ENCODE data around the gene SEC22C.

The SEC22C gene

DNA sequence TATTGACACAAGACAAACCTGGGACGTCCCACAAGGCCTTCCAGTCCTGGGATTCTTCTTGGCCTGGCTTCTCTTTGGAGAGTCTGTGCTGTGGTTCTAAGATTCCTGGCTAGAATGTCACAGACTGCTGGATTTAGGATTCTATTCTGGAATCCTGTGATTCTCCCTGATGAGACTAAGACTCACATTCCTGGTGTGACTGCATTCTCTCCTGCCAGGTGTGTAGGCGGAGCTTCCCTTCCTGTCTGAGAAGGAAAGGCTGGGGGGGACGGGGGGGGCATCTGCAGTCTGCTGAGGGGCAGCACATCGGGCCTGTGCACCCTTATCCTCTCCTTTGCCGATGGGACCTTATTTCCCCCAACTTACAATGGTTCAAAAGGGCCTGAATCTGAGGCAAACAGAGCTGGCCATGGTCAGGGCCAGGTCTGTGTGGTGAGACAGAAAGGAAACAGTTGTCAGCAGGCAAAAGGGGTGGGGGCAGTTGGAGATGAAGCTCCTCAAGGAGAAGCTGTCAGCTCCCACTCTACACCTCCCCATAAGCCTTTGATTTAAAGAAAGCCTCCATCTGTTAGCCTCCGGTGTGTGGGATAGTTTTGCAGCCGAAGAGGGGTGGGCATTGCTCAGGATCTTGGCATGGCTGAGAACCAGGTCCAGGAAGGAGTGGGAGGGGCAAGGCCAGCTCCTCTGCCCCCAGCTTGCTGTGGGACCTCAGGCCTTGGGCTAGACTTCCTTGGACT is 48.4 kb downstream of the SEC22C start:
- no peak for DNase-seq

DNA sequence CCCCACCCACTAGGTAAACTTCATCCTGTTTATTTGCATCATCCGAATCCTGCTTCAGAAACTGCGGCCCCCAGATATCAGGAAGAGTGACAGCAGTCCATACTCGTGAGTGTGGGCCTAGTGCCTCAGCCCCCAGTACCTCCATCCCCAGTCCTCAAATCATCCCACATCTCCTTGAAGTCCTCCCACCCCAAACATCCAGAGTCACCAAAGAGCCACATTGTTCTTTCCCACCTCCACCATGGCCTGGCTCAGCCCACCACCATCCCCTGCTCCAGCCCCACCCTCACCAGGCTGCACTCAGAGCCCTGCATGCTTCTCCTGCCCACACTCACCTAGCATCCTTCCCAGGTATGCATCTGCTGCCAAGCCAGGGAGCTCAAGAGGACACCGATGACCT is 49.5 kb downstream of the SEC22C start:
- DNase-seq: no peak

DNA sequence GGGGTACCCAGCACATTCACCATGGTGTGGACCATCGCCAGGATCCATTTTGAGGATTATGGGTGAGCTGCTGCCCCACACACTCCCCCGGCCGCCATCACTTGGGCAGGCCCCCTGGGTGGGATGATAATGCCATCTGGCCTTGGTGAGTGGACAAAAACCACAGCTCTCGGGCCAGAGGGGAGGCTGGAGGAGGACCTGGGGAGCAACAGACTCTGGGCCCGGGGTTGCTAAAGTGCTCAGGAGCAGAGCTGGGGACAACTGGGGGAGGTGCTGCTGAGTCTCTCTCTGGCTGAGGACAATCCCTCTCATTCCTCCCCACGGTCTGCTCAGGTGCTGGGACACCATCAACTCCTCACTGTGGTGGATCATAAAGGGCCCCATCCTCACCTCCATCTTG is 50.3 kb downstream of the SEC22C start:
- no peak for DNase-seq

DNA sequence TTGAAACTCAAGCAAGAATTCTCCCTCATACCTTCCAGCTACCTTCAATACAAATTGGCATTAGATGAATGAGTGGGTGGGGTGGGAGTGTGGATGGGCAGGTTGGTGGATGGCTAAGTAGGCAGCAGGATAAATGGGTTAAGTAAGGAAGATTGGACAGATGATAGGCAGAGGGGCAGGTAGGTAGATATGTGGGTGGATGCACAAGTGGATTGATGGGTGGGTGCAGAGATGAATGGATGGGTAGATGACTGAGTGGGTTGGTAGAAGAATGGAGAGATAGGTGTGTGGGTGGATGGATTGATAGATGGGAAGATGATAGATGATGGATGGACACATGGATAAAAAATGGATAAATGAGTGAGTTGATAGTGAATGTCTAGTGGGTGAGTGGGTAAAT is 51.7 kb downstream of the SEC22C start:
- DNase-seq: no peak

DNA sequence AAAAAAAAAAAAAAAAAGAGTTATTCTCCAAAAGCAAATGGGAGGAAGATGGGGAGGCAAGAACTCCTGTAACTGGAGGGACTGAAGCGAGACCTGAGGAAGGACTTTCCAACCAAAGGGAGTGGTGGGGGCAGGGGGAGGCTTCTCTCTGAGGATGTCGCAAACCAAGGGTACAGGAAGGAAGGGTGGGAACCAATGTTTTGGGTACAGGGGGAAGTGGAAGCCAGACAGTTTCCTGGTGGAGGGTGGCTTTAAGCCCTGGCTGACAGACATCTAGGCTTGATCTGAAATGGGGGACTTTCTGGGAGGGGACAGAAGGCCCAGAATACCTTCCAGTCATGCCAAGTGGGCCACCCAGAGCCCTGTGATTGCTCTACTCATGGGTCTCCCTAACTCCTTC is 52.3 kb downstream of the SEC22C start:
- no peak for DNase-seq

DNA sequence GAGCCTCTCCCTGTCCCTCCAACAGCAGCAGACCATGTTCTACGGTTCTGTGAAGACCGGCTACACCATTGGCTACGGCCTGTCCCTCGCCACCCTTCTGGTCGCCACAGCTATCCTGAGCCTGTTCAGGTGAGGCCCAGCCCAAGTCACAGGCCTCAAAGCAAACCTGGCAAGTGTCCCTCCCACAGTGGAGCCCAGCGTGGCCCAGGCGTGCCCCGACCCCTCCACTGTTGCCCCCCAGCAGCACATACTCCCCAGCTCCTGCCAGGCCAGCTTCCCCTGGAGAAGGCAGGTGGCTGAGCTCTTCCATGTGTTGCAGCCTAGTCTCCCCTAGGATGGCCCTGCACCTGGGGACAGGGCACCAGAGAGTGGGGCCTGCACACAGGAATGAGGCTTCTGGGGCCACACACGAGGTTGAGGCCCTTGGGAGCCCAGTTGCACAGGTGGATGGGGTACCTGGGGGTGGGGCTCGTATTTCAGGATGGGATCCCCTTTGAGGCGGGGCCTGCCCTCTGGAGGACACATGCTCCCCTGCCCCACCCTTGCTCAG is 54.3 kb downstream of the SEC22C start:
- no peak for DNase-seq

DNA sequence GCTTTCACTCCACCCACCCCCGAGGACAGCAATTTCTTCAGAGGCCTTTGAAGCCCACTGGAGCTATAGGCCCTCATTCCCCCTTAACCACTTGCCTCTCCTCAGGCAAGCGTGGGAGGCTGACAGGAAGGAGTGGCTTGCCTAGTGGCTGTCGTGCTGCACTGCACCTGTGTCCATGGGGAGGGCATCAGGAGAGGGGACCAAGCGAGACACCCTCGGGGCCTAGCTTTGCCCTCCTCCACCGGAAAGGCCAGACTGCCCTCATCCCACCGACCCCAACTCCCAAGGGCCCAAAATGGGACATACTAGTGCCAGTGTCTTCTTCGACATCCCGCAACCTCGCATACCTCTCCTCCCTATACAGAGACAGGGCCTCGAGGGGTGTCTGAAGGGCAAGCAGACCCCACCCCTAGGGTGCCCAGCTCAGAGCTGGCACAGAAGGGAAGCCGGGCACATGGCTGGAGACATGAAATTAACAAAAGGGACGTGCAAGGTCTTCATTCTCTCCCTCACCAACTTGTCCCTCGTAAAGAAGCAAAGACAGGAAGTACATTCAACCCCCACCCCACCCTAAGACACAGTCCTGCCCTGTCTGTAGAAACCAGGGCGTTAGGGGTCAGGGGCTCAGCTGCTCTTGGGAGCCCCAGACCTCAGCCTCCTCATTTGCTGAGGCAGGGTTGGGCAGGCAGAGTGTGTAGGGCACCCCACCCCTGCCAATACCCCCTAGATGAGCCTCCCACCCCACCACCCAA is 55.0 kb downstream of the SEC22C start:
- peak; percentile 8 for DNase-seq

DNA sequence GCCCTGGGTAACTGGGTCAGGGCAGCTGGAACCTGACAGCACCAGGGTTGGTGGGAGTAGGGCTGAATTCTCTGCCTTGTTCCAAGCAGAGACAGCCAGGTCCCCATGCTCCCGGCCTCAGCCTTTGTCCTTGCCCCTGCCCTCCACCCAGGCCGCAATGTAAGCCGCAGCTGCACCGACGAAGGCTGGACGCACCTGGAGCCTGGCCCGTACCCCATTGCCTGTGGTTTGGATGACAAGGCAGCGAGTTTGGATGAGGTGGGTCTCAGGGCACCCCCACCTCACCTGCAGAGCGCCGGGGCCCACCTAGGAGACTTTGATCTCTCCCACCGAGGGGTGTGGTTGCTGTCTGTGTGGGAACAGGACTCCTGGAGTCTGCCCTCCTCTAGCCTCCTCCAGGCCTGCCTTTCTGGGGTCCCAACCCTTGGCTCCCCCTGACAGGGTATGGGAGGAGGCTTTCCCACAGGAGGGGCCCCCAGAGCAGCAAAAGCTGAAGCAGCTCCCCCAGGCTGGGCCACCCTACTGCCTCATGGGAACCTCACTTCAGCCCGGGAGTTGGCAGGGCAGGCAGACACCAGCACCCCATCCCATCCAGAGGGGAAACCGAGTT is 55.9 kb downstream of the SEC22C start:
- DNase-seq: no peak

DNA sequence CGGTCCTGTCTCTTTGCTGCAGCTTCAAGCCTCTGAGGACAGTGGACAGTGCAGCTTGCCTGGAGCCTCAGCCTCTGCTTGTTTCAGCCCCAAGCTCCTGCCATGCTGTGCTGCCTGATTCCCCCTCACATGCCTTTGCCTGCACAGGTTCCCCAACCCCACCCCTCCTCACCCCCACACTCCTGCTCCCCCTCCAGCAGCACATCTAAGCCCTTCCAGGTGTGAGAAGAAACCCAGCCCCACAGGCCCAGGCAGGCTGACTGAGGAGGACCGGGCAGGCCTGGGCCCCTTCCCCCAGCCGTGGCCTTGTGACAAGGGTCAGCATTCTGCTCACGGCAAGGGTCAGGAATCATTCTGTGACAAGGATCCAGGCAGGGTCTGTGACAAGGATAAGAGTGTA is 56.6 kb downstream of the SEC22C start:
- DNase-seq: no peak

DNA sequence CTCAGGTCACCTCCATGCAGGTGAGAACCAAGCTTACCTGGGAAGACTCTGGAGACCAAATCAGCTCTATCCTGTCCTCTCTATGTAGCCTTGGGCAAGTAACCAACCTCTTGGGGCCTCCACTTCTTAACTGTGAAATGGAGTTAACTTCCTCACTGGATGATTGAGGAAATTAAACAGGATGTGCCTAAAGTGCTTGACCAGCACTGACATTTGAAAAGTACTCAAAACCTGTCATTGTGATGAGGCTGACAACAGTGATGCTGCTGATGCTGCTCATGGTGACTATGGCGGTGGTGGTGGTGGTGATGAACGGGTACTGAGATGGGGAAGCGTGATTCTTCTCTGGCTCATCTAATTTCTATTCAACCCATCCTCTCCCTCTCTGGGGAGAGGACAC is 57.0 kb downstream of the SEC22C start:
- no peak for DNase-seq

DNA sequence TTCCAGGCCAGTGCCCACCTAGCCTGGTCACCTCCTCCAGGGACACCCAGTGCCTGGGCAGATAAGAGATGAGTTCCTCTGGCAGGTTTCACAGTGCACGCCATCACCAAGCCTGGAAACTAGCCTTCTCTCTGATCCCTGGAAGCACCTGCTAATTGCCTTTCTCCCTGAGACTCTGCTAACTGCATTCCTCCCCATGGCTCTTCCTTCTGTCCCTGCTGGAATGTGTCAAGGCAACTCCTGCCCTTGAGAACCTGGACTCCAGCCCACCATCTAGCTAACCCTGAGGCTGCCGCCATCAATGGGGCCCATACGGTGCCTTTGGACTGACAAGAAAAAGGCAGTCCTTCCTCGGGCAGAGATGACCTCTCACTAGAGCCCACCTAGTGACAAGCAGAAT is 60.9 kb downstream of the SEC22C start:
- DNase-seq: no peak

DNA sequence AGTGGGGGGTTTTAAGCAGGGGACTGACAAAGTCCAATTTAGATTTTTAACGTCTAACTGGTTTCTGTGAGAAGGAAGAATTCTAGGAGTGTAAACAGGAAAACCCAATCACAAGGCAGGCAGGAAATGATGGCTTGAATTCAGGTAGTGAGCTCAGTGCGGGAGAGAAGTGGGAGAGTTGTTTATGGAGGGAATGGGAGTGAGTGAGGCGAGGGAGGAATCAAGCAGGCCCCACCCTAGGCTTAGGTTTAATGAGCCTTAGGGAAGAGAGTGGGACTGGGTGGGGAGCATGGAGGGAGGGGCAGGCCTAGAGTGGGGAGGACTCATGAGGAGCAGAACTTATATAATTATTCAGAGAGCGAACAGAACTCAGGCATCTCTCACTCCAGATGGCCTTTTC is 61.4 kb downstream of the SEC22C start:
- DNase-seq: no peak

DNA sequence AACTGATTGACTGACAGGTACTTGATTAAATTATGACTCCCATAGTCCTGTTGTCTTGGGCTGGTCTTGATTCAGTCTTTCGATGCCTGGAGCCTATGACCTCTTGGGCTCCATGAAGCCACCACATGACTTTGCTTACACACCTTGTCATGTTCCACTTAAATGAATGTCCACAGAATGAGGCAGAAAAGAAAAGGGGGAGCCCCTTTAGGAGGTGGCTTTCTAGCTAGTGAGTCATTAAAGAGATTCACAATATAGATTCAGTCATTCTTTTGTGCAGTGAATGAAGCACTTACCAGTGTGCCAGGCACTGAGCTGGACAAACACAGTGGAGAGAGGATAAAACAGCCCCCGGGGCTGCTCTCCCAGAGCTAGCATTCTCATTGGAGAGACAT is 62.2 kb downstream of the SEC22C start:
- no peak for DNase-seq

DNA sequence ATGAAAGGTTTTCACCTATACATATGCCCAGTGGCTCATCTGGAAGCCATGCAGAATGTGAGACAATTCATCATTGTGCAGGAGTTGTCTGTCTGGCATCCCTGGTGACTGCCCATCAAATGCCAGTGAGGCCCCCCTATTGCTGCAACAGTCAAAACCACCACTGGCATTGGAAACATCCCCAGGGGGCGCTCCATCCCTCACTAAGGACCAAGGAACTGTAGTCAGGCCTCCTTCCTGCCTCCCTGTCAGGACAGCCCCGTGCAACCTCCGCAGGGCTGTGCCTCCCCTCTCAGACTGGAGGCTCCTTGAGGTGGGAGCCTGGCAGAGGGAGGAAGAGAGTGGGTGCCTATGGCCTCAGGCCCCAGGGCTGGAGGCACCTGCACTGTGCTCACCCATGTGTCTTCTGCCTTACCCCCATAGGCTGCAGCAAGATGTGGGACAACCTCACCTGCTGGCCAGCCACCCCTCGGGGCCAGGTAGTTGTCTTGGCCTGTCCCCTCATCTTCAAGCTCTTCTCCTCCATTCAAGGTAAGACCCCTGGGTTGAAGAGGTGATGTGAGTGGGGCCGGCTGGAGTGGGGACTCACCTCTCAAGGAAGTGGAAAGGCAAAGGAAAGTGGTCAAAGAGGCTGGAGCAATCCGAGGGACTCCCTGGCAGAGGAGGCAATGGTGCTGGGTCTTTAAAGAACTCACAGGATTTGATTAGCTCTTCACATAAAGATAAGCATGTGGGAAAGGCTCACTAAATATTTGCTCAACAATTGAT is 62.8 kb downstream of the SEC22C start:
- DNase-seq: no peak

DNA sequence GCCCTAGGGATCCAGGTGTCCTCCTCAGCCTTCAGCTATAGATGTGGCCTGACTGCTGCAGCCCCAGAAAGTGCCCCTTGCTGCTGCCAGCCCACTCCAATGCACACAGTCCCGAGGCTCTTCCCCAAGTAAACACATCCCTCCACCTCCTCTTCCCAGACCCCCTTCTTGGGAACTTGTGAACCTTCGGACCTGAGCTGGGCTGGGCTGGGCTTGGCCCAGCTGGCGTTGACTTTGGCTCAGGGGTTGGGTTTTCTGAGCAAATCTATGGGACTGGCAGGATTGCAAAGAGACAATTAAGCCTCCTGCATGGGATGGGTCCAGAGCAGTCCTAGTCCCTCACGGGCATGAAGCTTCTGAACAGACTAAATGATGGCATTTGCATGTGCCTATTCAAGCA is 64.7 kb downstream of the SEC22C start:
- DNase-seq: no peak

DNA sequence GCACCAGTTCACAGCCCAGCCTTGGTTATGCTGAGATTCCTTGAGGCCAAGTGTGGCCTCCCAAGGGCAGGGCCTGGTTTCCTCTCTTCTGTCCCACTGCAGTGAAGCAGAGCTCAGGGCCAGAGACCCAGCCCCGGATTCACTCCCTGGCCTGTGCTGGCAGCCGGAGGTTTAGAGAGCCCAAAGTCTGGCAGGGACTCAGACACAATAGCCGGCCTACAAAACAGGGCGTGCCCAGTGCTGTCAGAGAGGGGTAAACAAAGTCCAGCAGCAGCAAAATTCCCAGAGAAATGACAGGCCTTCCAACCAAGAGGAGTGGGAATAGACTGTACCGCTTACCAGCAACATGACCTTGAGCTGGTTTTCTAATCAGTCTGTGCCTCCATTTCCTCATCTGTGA is 65.3 kb downstream of the SEC22C start:
- no peak for DNase-seq

DNA sequence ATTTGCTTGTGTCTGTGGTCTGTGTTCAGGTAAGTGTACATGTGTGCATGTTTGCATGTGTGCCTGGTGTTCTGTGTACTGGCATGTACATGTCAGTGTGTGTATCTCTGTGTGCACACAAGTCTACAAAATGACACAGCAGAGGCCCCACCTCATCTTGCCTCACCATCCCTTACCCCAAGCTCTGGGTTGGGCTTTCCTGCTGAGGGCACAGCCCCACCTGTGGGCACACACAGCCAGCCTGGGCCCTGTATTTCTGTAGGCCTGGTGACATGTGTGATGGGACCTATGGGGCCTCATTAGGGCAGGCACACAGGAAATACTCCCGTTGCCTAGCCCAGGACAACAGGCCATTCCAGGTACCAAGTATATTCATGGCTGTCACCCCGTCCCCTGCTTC is 65.8 kb downstream of the SEC22C start:
- DNase-seq: no peak

DNA sequence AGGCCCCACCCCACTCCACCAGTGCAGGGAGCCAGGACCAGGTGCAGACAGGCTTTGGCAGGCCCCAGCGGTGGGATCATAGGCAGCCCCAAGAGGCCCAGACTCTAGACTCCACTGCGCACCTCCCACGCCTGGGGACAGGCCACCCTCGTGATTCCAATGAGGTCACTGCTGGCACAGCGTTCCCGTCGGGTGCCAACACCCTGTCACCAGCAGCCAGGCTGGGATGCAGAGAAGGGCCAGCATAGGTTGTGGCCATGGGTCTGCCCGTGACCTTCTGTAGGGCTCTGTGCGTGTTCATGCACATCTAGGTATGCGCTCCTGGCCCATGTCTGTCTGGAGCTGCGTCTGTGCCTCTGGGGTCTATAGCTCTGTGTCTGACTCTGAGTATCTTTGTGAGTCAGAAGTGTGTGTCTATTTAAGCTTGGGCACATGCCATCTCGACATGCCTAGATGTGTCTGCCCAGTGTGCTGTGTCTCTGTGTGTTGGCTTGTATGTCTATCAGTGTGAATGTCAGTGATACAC is 66.3 kb downstream of the SEC22C start:
- no peak for DNase-seq

DNA sequence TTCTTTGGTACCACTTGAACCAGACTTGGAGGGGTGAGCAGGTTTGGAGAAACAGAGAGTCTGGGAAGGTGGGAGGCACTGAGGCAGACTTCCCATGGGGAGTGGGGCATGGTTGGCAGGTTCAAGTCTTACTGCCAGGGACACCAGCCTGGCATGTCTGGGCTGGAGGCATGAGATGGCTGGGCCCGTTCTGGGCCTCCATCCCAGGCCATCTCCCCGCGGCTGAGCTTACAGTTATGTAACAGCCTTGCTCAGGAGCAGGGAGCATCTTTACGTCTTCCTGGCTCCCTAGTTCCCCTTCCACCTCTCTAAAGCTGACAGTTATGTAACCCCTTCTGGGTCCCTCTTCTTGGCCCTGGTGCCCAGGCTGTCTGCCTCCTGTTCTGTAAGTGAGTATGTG is 66.9 kb downstream of the SEC22C start:
- DNase-seq: no peak

DNA sequence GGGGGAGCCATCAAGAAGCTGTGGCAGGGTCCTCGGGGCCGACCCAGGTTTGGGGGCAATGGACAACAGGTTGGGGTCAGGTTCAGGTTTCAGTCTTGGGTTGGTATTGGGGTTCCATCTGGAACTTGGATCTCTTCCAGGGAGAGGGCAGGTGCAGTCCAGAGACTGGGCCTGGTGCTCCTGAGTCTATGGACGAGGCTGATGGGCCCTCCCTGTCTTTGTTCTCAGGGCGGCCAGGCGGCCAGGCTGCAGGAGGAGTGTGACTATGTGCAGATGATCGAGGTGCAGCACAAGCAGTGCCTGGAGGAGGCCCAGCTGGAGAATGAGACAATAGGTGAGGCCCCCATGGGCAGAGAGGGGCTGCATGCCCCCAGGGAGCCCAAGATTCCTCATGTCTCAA is 68.2 kb downstream of the SEC22C start:
- no peak for DNase-seq

DNA sequence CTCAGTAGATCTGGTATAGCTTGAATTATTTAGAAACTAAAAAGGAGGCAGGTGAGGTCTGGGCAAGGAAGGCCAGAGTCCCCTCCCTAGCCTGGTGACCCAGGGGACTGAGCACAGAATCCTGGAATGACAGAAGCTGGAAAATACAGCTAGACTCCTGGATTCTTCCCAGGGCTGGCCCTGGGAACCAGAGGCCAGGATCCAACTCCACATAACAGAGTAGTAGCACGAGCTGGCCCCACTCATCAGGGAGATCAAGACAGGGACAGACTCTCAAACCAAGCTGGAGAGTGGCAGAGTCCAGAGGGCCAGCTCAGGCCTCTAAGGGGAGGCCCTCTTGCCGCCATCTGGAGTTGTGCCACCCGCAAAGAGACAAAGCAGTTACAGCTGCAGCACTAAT is 68.6 kb downstream of the SEC22C start:
- DNase-seq: no peak

DNA sequence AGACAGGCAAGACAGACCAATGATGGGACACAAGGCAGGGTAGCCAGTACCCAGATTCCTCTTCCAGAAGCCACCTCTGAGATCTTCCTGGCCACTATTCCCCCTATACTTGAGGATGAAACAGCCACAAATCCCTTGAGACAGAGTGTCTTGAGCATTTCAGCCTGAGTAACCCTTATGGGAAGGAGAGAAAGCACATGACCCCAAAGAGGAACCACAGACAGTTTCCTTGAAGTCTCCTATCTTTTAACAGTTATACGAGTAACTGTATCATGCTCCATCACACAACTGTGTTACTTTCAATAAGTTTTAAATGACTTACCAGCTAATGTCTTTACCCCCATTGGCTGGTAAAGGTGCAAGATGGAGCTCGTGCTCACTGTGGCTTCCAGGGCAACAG is 70.0 kb downstream of the SEC22C start:
- no peak for DNase-seq

DNA sequence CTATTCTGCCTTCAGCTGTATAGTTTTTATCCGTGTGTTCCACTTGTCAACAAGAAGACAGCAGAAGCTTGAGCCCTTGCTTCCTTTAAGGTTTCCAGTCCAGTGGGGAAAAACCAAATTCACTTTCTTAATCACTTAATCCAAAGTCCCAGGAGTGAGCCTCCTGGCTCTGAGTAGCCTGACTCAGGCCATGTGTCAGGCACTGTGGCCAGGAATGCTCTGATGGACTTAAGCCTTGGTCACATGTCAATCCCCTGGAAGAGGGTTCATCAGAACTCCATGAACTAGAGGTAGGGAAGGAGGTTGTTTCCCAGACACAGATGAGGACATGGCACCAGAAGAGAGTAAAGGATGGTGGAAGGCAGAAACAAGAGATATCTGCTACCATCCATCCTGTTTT is 70.6 kb downstream of the SEC22C start:
- DNase-seq: no peak

Data from activated CD4-positive, alpha-beta T cell treated with anti-CD3 and anti-CD28 coated beads, Interleukin-2, Interleukin-6, amounts not matched to agents 100 ng/mL and 50 ng/mL, durations not matched to agents 16 hours and 8 hours (primary cell).